Peyer's patch (tissue), 4 donors: ENCODE data around the gene PRMT7. TPM values are rescaled to one million over a fixed set of nuclear protein-coding genes. Genes with fewer than 3 reads are reported as not detected.

ENCODE experiments used
- DNase-seq, 3 donors: peaks; one replicate each; pipeline ENCODE4 v3.0.0-alpha.2; 2017 to 2019
- H3K27ac ChIP-seq, 4 donors: fragments of 200-600 bp; sonication (generic); one replicate each; pipeline ENCODE4 v1.5.1; 2016 to 2019
- H3K27me3 ChIP-seq, 2 donors: fragments of 200-600 bp; sonication (generic); one replicate each; pipeline ENCODE4 v1.5.1; 2019
- H3K36me3 ChIP-seq, 3 donors: fragments of 200-600 bp; sonication (generic); one replicate each; pipeline ENCODE4 v1.5.1; 2016 to 2019
- H3K4me1 ChIP-seq, 4 donors: fragments of 200-600 bp; sonication (generic); one replicate each; pipeline ENCODE4 v1.5.1; 2016 to 2019
- H3K4me3 ChIP-seq, 4 donors: fragments of 200-600 bp; sonication (generic); 1 replicate in 3 of 4; 2 replicates in 1 of 4; pipeline ENCODE4 v1.5.1; 2016 to 2019; ENCODE audit warnings: mild to moderate bottlenecking in 1 of 4
- H3K9me3 ChIP-seq, 4 donors: fragments of 200-600 bp; sonication (generic); one replicate each; pipeline ENCODE4 v1.5.1; 2016 to 2019; ENCODE audit warnings: mild to moderate bottlenecking in 1 of 4
- CTCF ChIP-seq, 6 experiments: fragments of 450-650 bp in 4 of 6; fragments of 200-600 bp in 2 of 6; sonication (generic) in 1 of 6; IDR thresholded peaks; one replicate each; pipeline ENCODE4 v1.5.1; 2017 to 2019; ENCODE audit warnings: antibody characterized with exemption in 6 of 6, mild to moderate bottlenecking in 3 of 6, moderate library complexity in 1 of 6
- POLR2A ChIP-seq, 2 donors: fragments of 450-650 bp; IDR thresholded peaks; one replicate each; pipeline ENCODE4 v1.5.1; 2017; ENCODE audit warnings: antibody characterized with exemption in 2 of 2, mild to moderate bottlenecking in 2 of 2, moderate library complexity in 2 of 2
- total RNA-seq, 4 donors: library from RNA; depleted of rRNA; stranded (reverse); fragments of >200 nt; gene quantifications; one replicate each; pipeline ENCODE4 v1.1.0, GENCODE V29; 2016

PRMT7 gene
- total RNA-seq, 4 donors from 2014 or later = 36.6 to 145 (median 65.0) TPM

- Histone ChIP-seq H3K9me3 (no peaks in the 10 kb centered on the region), H3K36me3 (peaks cover 0 to 16% (median 0%) of the 10 kb centered on the region in 3 donors), H3K4me3 (no peak overlapping the region), H3K27me3 (no peaks in the 10 kb centered on the region), H3K4me1 (peaks cover 0 to 26% (median 11%) of the 10 kb centered on the region in 4 donors), H3K27ac (peak overlapping the region in 3 of 4 donors; percentile 16 to 67 (median 43))
- DNase-seq = no peak
- no peak for TF ChIP-seq CTCF (IDR thresholded peaks at IDR 0.05)
- TF ChIP-seq POLR2A (IDR thresholded peaks at IDR 0.05) = no peak
These were observed 36.9 kb upstream of the PRMT7 start for GRCh38 chr16:68273896-68274295.

- no peak for TF ChIP-seq CTCF (IDR thresholded peaks at IDR 0.05)
- no peak for TF ChIP-seq POLR2A (IDR thresholded peaks at IDR 0.05)
- no peaks in the 10 kb centered on the region for H3K27me3 ChIP-seq
- H3K27ac ChIP-seq = peak overlapping the region in 3 of 4 donors; percentile 9 to 67 (median 43)
- H3K36me3 ChIP-seq = peaks cover 0 to 16% (median 0%) of the 10 kb centered on the region in 3 donors
- peaks cover 0 to 26% (median 10%) of the 10 kb centered on the region in 4 donors for H3K4me1 ChIP-seq
- no peak overlapping the region for H3K4me3 ChIP-seq
- no peak for DNase-seq
- H3K9me3 ChIP-seq = no peaks in the 10 kb centered on the region
These were observed 36.4 kb upstream of the PRMT7 start for GRCh38 chr16:68274441-68274840.

- no peak for TF ChIP-seq POLR2A (IDR thresholded peaks at IDR 0.05)
- TF ChIP-seq CTCF (IDR thresholded peaks at IDR 0.05) = no peak
- Histone ChIP-seq H3K27ac (peak overlapping the region; percentile 35 to 67 (median 39)), H3K4me1 (peaks cover 0 to 26% (median 10%) of the 10 kb centered on the region in 4 donors)
These were observed 35.1 kb upstream of the PRMT7 start for GRCh38 chr16:68275611-68276191.

GRCh38 chr16:68276223-68276622 is 34.6 kb upstream of the PRMT7 start:
- Histone ChIP-seq H3K9me3 (no peaks in the 10 kb centered on the region), H3K36me3 (peaks cover 0 to 16% (median 0%) of the 10 kb centered on the region in 3 donors), H3K4me3 (no peak overlapping the region), H3K4me1 (peaks cover 0 to 26% (median 10%) of the 10 kb centered on the region in 4 donors), H3K27ac (peak overlapping the region; percentile 28 to 67 (median 36)), H3K27me3 (no peaks in the 10 kb centered on the region)
- TF ChIP-seq POLR2A (IDR thresholded peaks at IDR 0.05) (no peak), CTCF (IDR thresholded peaks at IDR 0.05) (no peak)
- no peak for DNase-seq

More at GRCh38 chr16:68275611-68276191, 35.1 kb upstream of the PRMT7 start:
- Histone ChIP-seq H3K36me3 (peaks cover 0 to 16% (median 0%) of the 10 kb centered on the region in 3 donors), H3K27me3 (no peaks in the 10 kb centered on the region), H3K4me3 (no peak overlapping the region), H3K9me3 (no peaks in the 10 kb centered on the region)
- peak in 2 of 3 donors; percentile 64 to 74 for DNase-seq

- Histone ChIP-seq H3K4me3 (no peak overlapping the region), H3K27ac (peak overlapping the region in 1 of 4 donors; percentile 6)
These were observed 30.9 kb upstream of the PRMT7 start for GRCh38 chr16:68279726-68280558.

More at GRCh38 chr16:68279726-68280558, 30.9 kb upstream of the PRMT7 start:
- H3K4me1 ChIP-seq = peaks cover 0 to 22% (median 12%) of the 10 kb centered on the region in 4 donors
- H3K9me3 ChIP-seq = no peaks in the 10 kb centered on the region
- no peaks in the 10 kb centered on the region for H3K27me3 ChIP-seq
- H3K36me3 ChIP-seq = peaks cover 0 to 14% (median 0%) of the 10 kb centered on the region in 3 donors
- DNase-seq = no peak
- TF ChIP-seq POLR2A (IDR thresholded peaks at IDR 0.05) (no peak), CTCF (IDR thresholded peaks at IDR 0.05) (no peak)
